Cerebellar cortex (tissue), 1 donor: ENCODE results near the gene TGFB2.
A peak's percentile ranks its signal among the peaks of the same experiment; 100 is the strongest.

Experiments
- DNase-seq: peaks from one replicate; pipeline ENCODE4 v3.0.0-alpha.2; 2015; ENCODE audit warnings: low spot score

The TGFB2 gene

DNA sequence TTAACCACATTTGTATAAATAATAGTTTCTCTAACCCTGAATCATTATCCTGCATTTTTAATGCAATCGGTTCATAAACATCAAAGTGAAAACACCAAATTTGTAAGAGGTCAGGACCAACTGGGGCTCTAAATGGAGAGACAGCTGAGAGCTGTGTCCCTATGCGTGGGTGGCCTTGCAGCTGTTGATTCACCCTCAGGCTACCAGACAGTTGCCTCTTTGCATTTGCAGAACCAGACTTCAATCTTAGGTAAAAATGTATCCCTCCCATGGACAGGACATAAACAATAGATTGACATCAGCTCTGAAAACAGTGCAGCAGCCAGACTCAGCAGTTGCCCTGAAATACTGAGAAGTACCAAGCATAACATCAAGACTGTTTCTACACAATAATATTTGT, 8.8 kb upstream of the TGFB2 start:
- no peak for DNase-seq

DNA sequence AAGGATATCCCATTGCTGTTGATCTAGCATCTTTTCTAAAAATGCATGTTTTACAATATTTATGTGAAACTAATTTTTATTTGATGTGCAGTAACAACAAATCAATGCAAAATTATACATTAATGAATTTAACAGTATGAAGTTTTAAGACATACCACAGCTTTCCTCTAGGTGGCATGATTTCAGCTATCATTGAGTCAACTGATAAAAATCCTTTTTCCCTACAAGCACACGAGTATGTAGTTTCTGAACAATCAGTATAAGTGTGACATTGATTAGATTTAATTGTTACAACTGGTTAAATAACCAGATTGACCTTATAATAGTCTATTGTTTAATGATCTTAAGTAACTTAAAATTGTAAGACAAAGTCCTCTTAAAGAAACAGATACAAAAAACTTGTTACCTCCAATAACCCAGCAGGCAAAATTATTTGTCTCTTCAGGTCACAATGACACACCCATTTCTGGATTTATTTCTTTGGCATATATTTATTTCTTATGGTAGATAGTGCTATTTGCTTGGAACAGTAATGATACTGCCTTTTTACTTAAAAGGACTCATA, 5.8 kb upstream of the TGFB2 start:
- no peak for DNase-seq

DNA sequence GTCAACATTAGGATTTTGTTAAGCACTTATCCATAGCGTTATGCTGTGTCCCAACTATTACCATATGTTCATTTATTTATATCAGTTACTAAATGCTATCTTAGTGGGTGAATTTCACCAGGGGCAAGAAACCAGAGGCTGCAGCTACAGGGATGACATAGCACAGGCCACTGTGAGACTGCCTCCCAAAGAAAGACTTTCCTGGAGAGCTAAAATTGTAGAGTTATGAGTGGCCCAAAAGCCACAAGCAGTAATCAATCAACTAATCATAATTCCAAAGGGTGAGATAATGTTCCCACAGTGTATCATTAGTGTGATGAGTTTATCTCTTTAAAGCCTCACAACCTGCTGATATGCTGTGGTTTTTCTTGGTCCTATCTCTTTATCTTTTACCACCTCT, 3.8 kb upstream of the TGFB2 start:
- no peak for DNase-seq

DNA sequence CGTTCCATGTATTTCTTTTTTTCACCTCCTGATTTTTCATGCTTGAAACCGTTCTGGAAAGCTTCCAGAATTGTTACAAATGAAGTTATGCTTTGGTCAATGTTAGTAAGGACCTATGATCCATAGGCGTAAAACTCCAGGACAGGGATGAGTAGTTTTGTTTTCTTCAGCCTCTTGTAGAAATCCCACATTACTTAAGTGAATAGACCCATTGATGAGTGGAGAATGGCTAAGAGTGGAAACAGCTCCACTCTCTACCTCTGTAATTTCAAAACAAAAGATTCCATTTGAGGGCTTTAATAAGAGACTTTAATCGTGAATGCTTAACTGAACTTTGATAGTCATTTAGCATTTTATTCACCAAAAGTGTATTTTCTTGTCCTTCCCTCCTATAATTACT, 3.0 kb upstream of the TGFB2 start:
- DNase-seq, result no peak

DNA sequence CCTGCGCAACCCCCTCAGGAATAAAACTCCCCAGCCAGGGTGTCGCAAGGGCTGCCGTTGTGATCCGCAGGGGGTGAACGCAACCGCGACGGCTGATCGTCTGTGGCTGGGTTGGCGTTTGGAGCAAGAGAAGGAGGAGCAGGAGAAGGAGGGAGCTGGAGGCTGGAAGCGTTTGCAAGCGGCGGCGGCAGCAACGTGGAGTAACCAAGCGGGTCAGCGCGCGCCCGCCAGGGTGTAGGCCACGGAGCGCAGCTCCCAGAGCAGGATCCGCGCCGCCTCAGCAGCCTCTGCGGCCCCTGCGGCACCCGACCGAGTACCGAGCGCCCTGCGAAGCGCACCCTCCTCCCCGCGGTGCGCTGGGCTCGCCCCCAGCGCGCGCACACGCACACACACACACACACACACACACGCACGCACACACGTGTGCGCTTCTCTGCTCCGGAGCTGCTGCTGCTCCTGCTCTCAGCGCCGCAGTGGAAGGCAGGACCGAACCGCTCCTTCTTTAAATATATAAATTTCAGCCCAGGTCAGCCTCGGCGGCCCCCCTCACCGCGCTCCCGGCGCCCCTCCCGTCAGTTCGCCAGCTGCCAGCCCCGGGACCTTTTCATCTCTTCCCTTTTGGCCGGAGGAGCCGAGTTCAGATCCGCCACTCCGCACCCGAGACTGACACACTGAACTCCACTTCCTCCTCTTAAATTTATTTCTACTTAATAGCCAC, 696 bp downstream of the TGFB2 start:
- peak; percentile 39 for DNase-seq

DNA sequence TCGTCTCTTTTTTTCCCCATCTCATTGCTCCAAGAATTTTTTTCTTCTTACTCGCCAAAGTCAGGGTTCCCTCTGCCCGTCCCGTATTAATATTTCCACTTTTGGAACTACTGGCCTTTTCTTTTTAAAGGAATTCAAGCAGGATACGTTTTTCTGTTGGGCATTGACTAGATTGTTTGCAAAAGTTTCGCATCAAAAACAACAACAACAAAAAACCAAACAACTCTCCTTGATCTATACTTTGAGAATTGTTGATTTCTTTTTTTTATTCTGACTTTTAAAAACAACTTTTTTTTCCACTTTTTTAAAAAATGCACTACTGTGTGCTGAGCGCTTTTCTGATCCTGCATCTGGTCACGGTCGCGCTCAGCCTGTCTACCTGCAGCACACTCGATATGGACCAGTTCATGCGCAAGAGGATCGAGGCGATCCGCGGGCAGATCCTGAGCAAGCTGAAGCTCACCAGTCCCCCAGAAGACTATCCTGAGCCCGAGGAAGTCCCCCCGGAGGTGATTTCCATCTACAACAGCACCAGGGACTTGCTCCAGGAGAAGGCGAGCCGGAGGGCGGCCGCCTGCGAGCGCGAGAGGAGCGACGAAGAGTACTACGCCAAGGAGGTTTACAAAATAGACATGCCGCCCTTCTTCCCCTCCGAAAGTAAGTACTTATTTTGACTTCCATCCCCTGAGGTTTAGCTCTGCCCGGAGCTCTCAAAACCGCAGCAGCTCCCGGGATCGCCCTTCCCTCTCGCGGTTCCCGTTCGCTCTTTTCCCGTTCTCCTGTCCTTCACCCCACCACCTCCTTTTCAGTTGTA, 1.5 kb downstream of the TGFB2 start:
- DNase-seq, result no peak

DNA sequence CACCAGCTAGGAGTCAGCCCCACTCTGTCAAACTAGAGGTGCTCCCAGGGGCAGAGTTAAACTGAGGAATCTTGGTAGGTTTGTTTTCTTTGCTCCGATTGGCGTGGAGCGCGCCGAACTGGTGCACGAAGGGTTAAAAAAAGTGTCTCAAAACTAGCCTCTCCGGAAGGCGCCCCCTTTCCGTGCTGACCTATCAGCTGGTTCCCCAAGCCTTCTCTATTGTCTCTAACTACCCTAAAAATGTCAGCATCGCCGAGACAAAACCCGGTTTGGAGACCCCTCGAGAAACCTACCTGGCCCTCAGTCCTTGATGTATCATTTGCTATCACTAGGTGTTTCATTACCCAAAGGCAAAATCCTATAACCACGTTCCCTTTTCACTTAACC, 2.2 kb downstream of the TGFB2 start:
- DNase-seq, result no peak

DNA sequence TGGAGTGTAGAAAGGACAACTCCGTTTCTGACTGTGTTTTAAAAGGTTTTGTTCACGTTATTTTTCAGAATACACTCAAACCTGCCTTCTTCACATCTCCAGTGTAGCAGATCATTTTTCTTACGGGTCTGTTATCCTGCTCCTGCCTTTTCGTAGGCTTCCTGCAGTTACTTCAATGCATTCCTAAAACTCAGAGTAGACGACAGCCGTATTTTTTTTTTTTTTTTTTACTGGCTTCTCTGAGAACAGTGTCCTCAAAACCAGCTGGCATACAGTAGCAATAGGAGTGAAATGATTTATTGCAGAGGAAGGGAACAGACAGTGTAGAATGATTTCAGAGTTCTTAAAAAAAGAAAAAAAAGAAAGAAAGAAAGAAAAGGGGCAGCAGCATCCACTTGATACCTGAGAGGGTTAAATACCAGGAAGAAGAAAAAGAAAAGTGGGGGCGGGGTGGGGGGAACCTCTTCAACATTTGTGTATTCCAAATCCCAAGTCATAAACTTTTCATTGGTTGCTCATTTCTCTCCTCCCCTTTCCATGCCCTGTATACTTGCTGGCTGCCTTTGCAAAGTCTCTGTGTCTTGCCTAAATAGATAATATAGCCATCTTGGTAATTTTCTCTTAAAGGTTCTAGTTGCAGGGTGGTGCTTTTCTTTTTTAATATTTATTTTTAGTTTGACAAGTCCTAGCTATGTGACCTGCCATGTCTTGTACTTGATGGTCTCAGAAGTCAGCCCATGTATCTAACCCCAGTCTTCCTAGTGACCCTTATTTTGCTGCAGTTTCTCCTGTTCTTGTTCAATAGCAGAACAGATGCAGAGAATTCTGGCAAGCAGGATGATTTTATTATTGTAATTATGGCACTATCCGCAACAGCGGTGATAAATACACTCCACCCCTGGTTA, 2.8 kb downstream of the TGFB2 start:
- DNase-seq, result no peak

DNA sequence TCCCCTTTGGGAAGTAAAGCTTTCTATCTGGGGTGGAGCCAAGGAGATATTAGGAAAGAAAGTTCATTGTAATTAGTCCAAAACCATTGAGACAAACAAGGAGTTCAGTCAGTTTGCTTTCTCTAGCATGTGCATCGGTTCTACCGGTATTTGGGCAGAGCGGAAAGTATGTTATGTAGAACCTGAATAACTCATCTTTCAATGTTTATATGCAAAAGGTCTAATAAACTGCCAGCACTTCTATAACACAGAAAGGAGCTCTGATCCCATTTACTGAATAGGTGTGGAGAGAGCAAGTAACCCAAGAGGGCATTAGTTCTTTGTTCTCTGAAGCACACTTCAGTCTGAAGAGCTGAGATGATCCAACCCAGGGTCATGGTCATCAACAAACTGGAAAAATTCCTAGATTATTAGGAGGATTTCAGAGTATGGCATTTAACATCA, 3.5 kb downstream of the TGFB2 start:
- no peak for DNase-seq

DNA sequence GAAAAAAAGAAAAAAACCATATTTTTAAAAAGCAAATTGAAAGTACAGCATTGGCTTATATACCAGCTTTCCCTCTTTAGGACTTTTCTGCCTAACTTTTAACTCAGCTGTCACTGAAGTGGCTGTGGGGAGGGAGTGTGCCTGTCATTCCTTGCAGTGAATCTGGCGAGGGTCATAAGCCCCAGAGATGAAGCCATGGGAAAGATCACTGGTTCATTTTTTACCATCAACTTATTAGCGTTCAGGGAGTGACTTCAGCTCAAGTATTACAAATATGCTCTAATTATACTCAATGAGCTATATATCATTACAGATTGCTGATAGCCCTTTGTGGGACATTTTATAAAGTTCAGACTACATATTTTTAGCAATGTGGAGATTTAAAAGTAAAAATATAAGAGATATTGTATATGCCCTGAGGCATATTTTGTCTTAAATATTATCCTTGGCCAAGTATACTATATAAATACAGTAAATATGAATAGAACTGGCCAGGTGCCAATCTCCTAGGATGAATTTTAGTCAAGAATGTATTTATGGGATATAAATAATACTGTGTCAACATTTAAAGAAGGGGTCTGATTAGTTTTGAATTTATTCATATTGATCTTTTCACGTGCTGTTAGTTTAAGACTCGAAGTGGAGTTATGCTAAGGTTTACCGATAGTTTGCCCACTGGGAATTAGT, 4.4 kb downstream of the TGFB2 start:
- DNase-seq, result no peak

DNA sequence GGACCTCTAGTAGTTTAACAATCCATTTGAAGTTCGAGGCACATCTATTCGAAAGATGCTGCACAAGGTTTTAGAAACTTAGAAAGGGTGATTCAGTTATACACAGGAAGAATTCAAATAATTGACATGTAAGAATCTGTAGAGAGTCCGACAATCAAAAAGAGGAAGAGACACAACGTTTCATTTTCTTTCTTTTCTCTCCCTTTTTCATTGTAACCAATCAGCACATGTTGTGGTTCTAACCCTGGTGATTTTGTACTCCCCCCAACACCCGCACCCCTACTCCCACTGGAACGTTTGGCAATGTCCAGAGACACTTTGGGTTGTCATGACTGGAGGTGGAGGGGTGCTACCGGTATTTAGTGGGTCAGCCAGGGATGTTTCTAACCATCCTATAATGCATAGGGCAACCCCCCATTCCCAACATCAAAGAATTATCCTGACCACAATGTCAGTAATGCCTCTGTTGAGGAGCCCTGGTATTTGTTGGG, 4.9 kb downstream of the TGFB2 start:
- DNase-seq, result no peak

DNA sequence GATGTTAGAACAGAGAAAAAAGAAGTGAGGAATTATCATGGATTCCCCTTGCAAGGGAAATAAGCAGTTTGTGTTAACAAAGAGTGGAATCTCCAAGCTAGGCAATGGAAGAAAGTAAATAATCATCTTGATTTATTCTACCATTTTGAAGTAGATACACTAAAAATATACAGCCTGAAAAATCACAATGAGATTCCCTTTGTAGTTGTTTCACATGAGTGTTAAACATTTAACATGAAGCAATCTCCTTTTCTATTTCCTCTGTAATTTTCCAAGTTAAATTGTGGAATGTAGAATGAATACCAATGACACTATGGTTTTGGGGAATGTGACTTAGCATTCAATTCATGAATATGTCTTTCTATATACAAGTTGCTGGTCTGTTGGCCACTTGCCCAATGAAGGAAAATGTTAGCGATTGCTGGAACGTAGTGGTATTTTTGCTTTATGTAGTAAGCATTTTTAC, 5.7 kb downstream of the TGFB2 start:
- no peak for DNase-seq

DNA sequence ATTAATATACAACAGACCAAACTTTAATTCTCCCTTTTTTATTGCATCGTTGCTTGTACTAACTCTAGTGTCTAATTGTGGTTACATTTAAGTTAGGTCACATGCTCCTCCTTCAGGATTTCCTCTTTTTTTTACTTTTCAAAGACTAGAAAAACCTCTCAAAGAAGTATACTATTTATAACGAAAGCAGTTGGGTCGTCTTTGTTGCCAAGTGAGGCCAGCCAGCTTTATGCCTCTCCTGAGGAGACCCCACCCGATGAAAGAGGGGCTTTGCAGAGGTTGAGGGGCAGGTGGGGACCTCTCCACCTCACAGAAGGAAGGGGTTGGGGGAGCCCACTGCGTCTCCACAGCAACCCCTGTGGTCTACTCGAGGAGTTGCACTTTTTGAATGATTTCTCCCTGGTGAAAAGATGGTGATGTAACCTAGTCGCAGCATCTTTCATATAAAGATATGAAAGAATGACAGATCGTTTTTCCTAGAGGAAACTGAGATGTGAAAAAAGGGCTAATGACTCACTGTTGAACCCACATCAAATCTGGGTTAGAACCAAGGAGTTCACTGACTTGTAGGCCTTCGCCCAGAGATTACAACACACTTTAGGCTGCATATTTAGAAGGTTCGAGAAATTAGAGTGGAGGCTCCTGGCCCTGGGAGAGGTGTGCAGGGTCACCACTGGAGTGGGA, 6.4 kb downstream of the TGFB2 start:
- no peak for DNase-seq

DNA sequence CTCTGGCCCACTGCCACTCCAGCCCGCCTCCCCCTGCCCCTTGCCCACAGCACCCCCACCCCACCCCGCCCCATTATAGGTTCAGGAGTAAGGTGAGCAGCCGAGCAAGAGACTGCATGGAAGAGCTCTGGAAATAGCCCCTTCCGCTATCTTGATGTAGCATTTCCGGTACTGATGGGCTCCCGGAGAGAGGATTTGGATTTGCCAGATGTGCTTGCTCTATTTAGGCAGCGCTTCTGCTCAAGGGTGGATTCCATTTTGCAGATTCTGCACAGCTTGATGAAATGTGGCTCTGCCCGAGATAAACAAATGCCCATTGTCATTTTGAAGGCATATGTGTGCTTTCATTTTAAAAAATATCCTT, 6.9 kb downstream of the TGFB2 start:
- no peak for DNase-seq

DNA sequence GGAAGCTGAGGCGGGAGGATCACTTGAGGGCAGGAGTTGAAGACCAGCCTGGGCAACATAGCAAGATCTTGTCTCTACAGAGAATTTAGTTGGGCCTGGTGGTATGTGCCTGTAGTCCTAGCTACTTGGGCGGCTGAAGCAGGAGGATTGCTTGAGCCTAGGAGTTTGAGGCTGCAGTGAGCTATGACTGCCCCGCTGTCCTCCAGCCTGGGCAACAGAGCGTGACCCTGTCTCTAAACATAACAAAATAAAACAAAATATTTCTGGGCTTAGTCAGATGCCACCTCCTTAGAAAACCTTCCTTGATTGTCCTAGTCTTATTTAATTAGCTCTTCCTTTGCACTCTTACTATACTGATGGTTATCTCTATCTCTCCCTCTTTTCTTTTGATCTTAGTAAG, 8.5 kb downstream of the TGFB2 start:
- no peak for DNase-seq

DNA sequence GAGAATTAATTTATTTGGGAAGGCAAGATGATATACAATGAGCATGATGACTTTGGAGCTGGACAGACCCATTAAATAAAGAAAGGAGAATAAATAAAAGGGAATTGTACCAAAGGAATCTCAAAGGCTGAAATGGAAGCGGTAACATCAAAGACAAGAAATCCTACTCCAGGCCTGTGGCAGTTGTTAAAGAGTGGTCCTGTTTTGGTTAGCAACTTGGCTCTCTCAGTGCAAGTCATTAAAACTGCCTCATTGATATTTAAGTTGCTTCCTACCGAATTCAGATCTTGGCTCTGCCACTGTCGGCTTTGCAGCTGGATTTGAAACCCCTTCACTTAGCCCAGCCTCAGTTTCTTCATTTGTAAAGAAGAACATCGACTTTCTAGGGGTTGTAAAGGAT, 10.1 kb downstream of the TGFB2 start:
- no peak for DNase-seq

DNA sequence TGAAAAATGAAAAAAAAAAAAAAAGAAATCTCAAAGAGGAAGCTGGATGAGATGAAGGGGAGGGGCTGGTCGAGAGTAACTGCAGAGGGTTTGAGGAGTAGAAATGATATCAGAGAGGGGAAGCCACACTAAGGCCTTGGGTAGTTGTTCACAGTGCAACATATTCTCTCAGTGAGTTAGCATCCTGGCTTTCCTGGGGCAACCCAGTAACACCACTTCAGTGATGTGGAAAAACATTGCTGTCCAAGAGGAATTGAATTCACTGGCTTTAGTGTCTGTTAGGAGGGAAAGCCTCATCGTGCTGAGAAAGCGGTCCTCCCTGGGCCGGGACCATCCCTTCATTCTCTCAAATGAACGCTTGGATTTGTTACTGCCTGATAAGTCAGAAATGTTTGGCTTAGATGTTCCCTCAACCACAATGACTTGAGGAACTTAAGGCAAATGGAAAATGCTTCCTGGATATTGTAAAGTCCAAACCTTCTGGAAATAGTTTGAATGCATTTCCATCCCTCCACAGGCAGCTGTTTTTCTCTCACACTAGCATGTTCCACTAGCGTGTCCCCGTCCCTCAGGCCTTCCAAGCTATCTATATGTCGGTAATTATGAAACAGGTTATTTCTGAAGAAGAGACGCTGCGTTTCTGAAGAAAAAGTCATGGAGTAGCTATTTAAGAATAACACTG, 12.2 kb downstream of the TGFB2 start:
- no peak for DNase-seq

DNA sequence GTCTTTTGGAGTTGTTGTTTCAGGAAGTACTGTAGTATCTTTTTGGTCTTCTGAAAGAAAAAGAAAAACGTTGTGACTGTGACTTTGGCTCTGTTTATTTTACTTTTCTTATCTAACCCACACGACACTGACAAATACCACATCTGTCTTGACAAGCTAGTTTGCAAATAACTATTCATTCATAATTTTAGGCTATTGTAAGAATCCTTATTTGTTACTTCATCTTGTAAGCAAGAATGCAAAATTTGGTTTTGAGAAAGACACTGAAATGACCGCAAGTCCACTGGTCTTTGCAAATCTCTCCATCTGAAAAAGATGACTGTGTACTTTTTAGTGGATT, 12.7 kb downstream of the TGFB2 start:
- no peak for DNase-seq

DNA sequence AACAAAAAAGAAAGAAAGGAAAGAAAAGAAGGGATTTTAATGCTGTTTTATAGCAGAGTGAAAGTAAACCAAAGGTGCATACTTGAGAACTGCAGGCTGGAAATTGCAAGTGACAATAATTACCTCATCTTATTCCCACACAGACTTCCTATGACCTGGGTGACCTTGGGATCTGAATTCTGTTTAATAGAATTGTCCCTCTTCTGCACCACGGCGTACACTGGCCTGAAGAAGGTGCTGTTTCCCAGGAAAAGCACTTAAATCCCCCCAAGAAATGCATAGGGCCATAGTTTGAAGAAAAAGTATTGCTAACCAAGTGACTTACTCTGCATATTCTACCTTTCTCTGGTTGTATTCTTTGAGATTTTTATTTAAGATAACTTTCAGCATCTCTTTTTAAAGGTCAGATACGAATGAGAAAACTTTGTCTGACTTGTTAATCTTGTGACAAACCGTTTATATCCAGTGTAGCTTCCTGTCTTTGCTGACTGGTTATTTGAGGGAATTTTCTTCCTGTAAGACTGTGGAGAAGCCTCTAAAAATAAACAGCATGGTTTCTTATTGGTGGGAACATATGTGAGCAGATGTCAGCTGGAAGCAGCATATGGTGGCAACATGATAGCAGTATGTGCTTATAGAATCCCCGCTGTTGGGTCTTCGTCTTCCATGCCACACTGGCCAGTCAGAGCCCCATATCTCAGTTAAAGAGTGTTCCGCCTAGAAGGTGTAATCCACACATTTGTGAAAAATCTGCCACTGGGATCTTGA, 16.3 kb downstream of the TGFB2 start:
- DNase-seq, result no peak
